Fibroblast of lung (primary cell): ENCODE results near the gene RBFOX1. TPM values are rescaled to one million over a fixed set of nuclear protein-coding genes. Genes with fewer than 3 reads are reported as not detected.

Experiments
- DNase-seq, 2 donors: peaks; one replicate each; pipeline versions ENCODE4 v3.0.0 to v3.0.0-alpha.2; 2010; ENCODE audit warnings: low read depth in 2 of 2
- H2AFZ ChIP-seq: 2 replicates; pipeline ENCODE4 v1.5.1; 2012; ENCODE audit warnings: low read length, control low read depth, inconsistent platforms
- H3K27ac ChIP-seq: 2 replicates; pipeline ENCODE4 v1.5.1; 2011; ENCODE audit warnings: low read length, control low read depth; ENCODE audit not compliant: insufficient read depth
- H3K27me3 ChIP-seq: 2 replicates; pipeline ENCODE4 v1.5.1; 2011; ENCODE audit warnings: mild to moderate bottlenecking, low read length; ENCODE audit not compliant: control insufficient read depth, insufficient read depth
- H3K36me3 ChIP-seq: 2 replicates; pipeline ENCODE4 v1.5.1; 2011; ENCODE audit warnings: low read length; ENCODE audit not compliant: control insufficient read depth, insufficient read depth
- H3K4me1 ChIP-seq: 2 replicates; pipeline ENCODE4 v1.5.1; 2011; ENCODE audit warnings: low read length; ENCODE audit not compliant: control insufficient read depth, insufficient read depth; ENCODE audit errors: extremely low read depth
- H3K4me2 ChIP-seq: 2 replicates; pipeline ENCODE4 v1.5.1; 2011; ENCODE audit warnings: low read length, control low read depth; ENCODE audit not compliant: insufficient read depth; ENCODE audit errors: extremely low read depth
- H3K4me3 ChIP-seq, 4 experiments: fragments of 200-600 bp in 1 of 4; sonication (generic) in 1 of 4; replicated peaks in 1 of 4; 2 replicates each; pipeline ENCODE4 v1.5.1; 2011 to 2016; ENCODE audit warnings: low read length in 4 of 4, low read depth in 3 of 4, mild to moderate bottlenecking in 3 of 4, control low read depth in 2 of 4, inconsistent platforms in 1 of 4, mixed read lengths in 1 of 4; ENCODE audit not compliant: insufficient read depth in 1 of 4; ENCODE audit errors: control extremely low read depth in 1 of 4
- H3K79me2 ChIP-seq: 2 replicates; pipeline ENCODE4 v1.5.1; 2012; ENCODE audit warnings: mild to moderate bottlenecking, low read length, inconsistent platforms; ENCODE audit not compliant: control insufficient read depth, insufficient read depth
- H3K9ac ChIP-seq: 2 replicates; pipeline ENCODE4 v1.5.1; 2011; ENCODE audit warnings: mild to moderate bottlenecking, low read length, control low read depth; ENCODE audit not compliant: insufficient read depth
- H3K9me3 ChIP-seq: 2 replicates; pipeline ENCODE4 v1.5.1; 2012; ENCODE audit warnings: low read depth, low read length; ENCODE audit not compliant: control insufficient read depth, insufficient read depth
- H4K20me1 ChIP-seq: 2 replicates; pipeline ENCODE4 v1.5.1; 2011; ENCODE audit warnings: low read length; ENCODE audit not compliant: control insufficient read depth, insufficient read depth; ENCODE audit errors: extremely low read depth
- CTCF ChIP-seq, 2 donors: IDR thresholded peaks in 1 of 2; conservative IDR thresholded peaks in 1 of 2; 1 replicate in 1 of 2; 2 replicates in 1 of 2; pipeline ENCODE4 v1.5.1; 2011 to 2012; ENCODE audit warnings: low read length in 2 of 2, control low read depth in 1 of 2, inconsistent platforms in 1 of 2, low read depth in 1 of 2, mild to moderate bottlenecking in 1 of 2
- EZH2 ChIP-seq: IDR thresholded peaks from 2 replicates; pipeline ENCODE4 v1.5.1; 2012; ENCODE audit warnings: low read length, control low read depth, mild to moderate bottlenecking; ENCODE audit errors: missing control alignments
- polyA plus RNA-seq, 2 donors: library from polyadenylated mRNA; depleted of rRNA in 1 of 2; stranded (reverse) in 1 of 2; unstranded in 1 of 2; fragments of >200 nt; gene quantifications; 2 replicates each; pipeline ENCODE4 v1.2.1, GENCODE V29; 2011 to 2012; ENCODE audit warnings: missing spikeins in 1 of 2
- total RNA-seq: library from RNA; depleted of rRNA; stranded (reverse); fragments of >200 nt; gene quantifications from 2 replicates; pipeline ENCODE4 v1.2.1, GENCODE V29; 2014

Gene RBFOX1
- total and polyA plus RNA-seq, 2 donors (not counting 1 experiment from before 2014, with no cell fraction given), result not detected

GRCh38 chr16:7644176-7644575 lies 311.5 kb downstream of the RBFOX1 start:
- H3K27me3 ChIP-seq, result no peaks in the 10 kb centered on the region
- H3K4me1 ChIP-seq, result no peaks in the 10 kb centered on the region
- no peaks in the 10 kb centered on the region for H3K79me2 ChIP-seq
- no peak overlapping the region for H3K4me3 ChIP-seq
- no peak overlapping the region for H3K9ac ChIP-seq
- H2AFZ ChIP-seq, result no peak overlapping the region
- no peaks in the 10 kb centered on the region for H3K9me3 ChIP-seq
- H3K27ac ChIP-seq, result no peak overlapping the region
- no peaks in the 10 kb centered on the region for H4K20me1 ChIP-seq
- no peak for TF ChIP-seq CTCF (conservative IDR thresholded peaks at IDR 0.05 in 1 of 2, IDR thresholded peaks at IDR 0.05 in 1 of 2; ENCODE audit: low read depth in 1 of 2, low read length in 2 of 2)
- no peak for DNase-seq
- H3K36me3 ChIP-seq, result no peaks in the 10 kb centered on the region
- no peak overlapping the region for H3K4me2 ChIP-seq

- Histone ChIP-seq H3K4me1 (no peaks in the 10 kb centered on the region), H3K4me2 (no peak overlapping the region), H3K9ac (no peak overlapping the region), H2AFZ (no peak overlapping the region), H4K20me1 (no peaks in the 10 kb centered on the region), H3K4me3 (no peak overlapping the region), H3K79me2 (no peaks in the 10 kb centered on the region), H3K9me3 (no peaks in the 10 kb centered on the region), H3K36me3 (no peaks in the 10 kb centered on the region), H3K27ac (no peak overlapping the region), H3K27me3 (no peaks in the 10 kb centered on the region)
- TF ChIP-seq EZH2 (no peak), CTCF (conservative IDR thresholded peaks at IDR 0.05 in 1 of 2, IDR thresholded peaks at IDR 0.05 in 1 of 2; ENCODE audit: low read depth in 1 of 2, low read length in 2 of 2) (no peak)
- no peak for DNase-seq
Measured at GRCh38 chr16:7644811-7645210, 312.2 kb downstream of the RBFOX1 start.

- H3K4me2 ChIP-seq, result no peak overlapping the region
Measured at GRCh38 chr16:7646821-7647500, 314.3 kb downstream of the RBFOX1 start.

More at GRCh38 chr16:7646821-7647500, 314.3 kb downstream of the RBFOX1 start:
- H2AFZ ChIP-seq, result no peak overlapping the region
- H3K36me3 ChIP-seq, result no peaks in the 10 kb centered on the region
- no peaks in the 10 kb centered on the region for H3K4me1 ChIP-seq
- H3K27me3 ChIP-seq, result no peaks in the 10 kb centered on the region
- no peak for TF ChIP-seq CTCF (conservative IDR thresholded peaks at IDR 0.05 in 1 of 2, IDR thresholded peaks at IDR 0.05 in 1 of 2; ENCODE audit: low read depth in 1 of 2, low read length in 2 of 2)
- no peak for TF ChIP-seq EZH2
- H4K20me1 ChIP-seq, result no peaks in the 10 kb centered on the region
- no peak overlapping the region for H3K27ac ChIP-seq
- no peaks in the 10 kb centered on the region for H3K9me3 ChIP-seq
- no peaks in the 10 kb centered on the region for H3K79me2 ChIP-seq
- no peak overlapping the region for H3K4me3 ChIP-seq
- H3K9ac ChIP-seq, result no peak overlapping the region
- no peak for DNase-seq
